DND-41 (cell line): ENCODE data around the gene SMTN.

Experiments
- ATAC-seq: fragments of 200-7000 bp; cut with Tn5 transposase; 3 replicates; pipeline ENCODE4 v1.9.1; 2021; ENCODE audit warnings: low read depth; ENCODE audit not compliant: insufficient read depth
- DNase-seq: peaks from one replicate; pipeline ENCODE4 v3.0.0-alpha.2; 2020
- H2AFZ ChIP-seq: 2 replicates; pipeline ENCODE4 v1.6.0; 2012; ENCODE audit warnings: low read depth, low read length
- H3K27ac ChIP-seq: 2 replicates; pipeline ENCODE4 v1.5.1; 2012; ENCODE audit warnings: low read length, inconsistent platforms
- H3K27me3 ChIP-seq: fragments of 200-600 bp; sonication (generic); 2 replicates; pipeline ENCODE4 v1.6.0; 2012; ENCODE audit warnings: low read length, mild to moderate bottlenecking, inconsistent platforms; ENCODE audit not compliant: insufficient read depth, poor library complexity
- H3K36me3 ChIP-seq: 2 replicates; pipeline ENCODE4 v1.5.1; 2012; ENCODE audit warnings: low read length, inconsistent platforms; ENCODE audit not compliant: insufficient read depth
- H3K4me1 ChIP-seq: 2 replicates; pipeline ENCODE4 v1.5.1; 2012; ENCODE audit warnings: mild to moderate bottlenecking, low read length; ENCODE audit not compliant: insufficient read depth
- H3K4me2 ChIP-seq: 2 replicates; pipeline ENCODE4 v1.6.0; 2012; ENCODE audit warnings: mild to moderate bottlenecking, moderate library complexity, low read length, inconsistent platforms; ENCODE audit not compliant: insufficient read depth
- H3K4me3 ChIP-seq, 2 experiments: fragments of 200-600 bp in 1 of 2; shearing (Covaris generic) in 1 of 2; 2 replicates each; pipeline ENCODE4 v1.5.1; 2012 to 2016; ENCODE audit warnings: inconsistent platforms in 2 of 2, low read length in 2 of 2, mild to moderate bottlenecking in 2 of 2, low read depth in 1 of 2, moderate library complexity in 1 of 2
- H3K79me2 ChIP-seq: 2 replicates; pipeline ENCODE4 v1.6.0; 2012; ENCODE audit warnings: low read length, inconsistent platforms; ENCODE audit not compliant: insufficient read depth
- H3K9ac ChIP-seq: 2 replicates; pipeline ENCODE4 v1.6.0; 2012; ENCODE audit warnings: low read depth, mild to moderate bottlenecking, inconsistent platforms, low read length, moderate library complexity
- H3K9me3 ChIP-seq: 2 replicates; pipeline ENCODE4 v1.5.1; 2012; ENCODE audit warnings: low read length, moderate library complexity, mild to moderate bottlenecking, inconsistent platforms; ENCODE audit not compliant: insufficient read depth, severe bottlenecking
- H4K20me1 ChIP-seq: 2 replicates; pipeline ENCODE4 v1.6.0; 2012; ENCODE audit warnings: low read length; ENCODE audit not compliant: insufficient read depth
- CTCF ChIP-seq: IDR thresholded peaks from 2 replicates; pipeline ENCODE4 v1.5.1; 2012; ENCODE audit warnings: borderline replicate concordance, low read length, moderate library complexity, mild to moderate bottlenecking; ENCODE audit not compliant: poor library complexity, severe bottlenecking; ENCODE audit errors: extremely low read depth
- EZH2 ChIP-seq: IDR thresholded peaks from 3 replicates; pipeline ENCODE4 v1.6.1; 2012; ENCODE audit warnings: borderline replicate concordance, low read depth, mild to moderate bottlenecking, moderate library complexity, low read length, inconsistent platforms; ENCODE audit not compliant: severe bottlenecking

SMTN gene

GRCh38 chr22:31039393-31039792, 41.7 kb upstream of the SMTN start:
- H3K27ac ChIP-seq, result no peak overlapping the region
- ATAC-seq (no peak), DNase-seq (no peak)
- H2AFZ ChIP-seq, result no peak overlapping the region
- no peak overlapping the region for H3K4me2 ChIP-seq
- no peaks in the 10 kb centered on the region for H3K27me3 ChIP-seq
- no peaks in the 10 kb centered on the region for H4K20me1 ChIP-seq
- H3K4me1 ChIP-seq, result no peaks in the 10 kb centered on the region
- H3K79me2 ChIP-seq, result no peaks in the 10 kb centered on the region
- H3K9ac ChIP-seq, result no peak overlapping the region
- no peaks in the 10 kb centered on the region for H3K36me3 ChIP-seq
- TF ChIP-seq CTCF, result no peak
- no peak for TF ChIP-seq EZH2
- H3K4me3 ChIP-seq, result no peak overlapping the region
- no peaks in the 10 kb centered on the region for H3K9me3 ChIP-seq

- Histone ChIP-seq H2AFZ (no peak overlapping the region), H3K9ac (no peak overlapping the region), H3K27me3 (no peaks in the 10 kb centered on the region), H3K36me3 (no peaks in the 10 kb centered on the region), H3K9me3 (no peaks in the 10 kb centered on the region), H3K4me2 (no peak overlapping the region), H3K4me3 (no peak overlapping the region), H4K20me1 (no peaks in the 10 kb centered on the region), H3K4me1 (no peaks in the 10 kb centered on the region), H3K27ac (no peak overlapping the region), H3K79me2 (no peaks in the 10 kb centered on the region)
- no peak for ATAC-seq
- TF ChIP-seq CTCF, result no peak
- TF ChIP-seq EZH2, result no peak
- no peak for DNase-seq
Observed at GRCh38 chr22:31040542-31041398, 40.3 kb upstream of the SMTN start.

- Histone ChIP-seq H3K27ac (no peak overlapping the region), H3K4me3 (no peak overlapping the region), H3K79me2 (no peaks in the 10 kb centered on the region), H3K27me3 (no peaks in the 10 kb centered on the region), H4K20me1 (no peaks in the 10 kb centered on the region), H3K4me2 (no peak overlapping the region), H3K9me3 (no peaks in the 10 kb centered on the region), H3K36me3 (no peaks in the 10 kb centered on the region), H3K4me1 (no peaks in the 10 kb centered on the region), H3K9ac (no peak overlapping the region), H2AFZ (no peak overlapping the region)
- ATAC-seq (no peak), DNase-seq (no peak)
- TF ChIP-seq CTCF, result no peak
- TF ChIP-seq EZH2, result no peak
Observed at GRCh38 chr22:31044262-31044861, 36.8 kb upstream of the SMTN start.
